Epidermal melanocyte (primary cell): ENCODE measurements around the gene BCAP29.
A peak's percentile ranks its signal among the peaks of the same experiment; 100 is the strongest.
"Not testable (repeated sequence)": the region's sequence is repeated elsewhere in the genome, so short reads cannot be mapped to it uniquely, and the experiment has no call there.

Experiments
- DNase-seq: peaks from one replicate; pipeline ENCODE4 v3.0.0; 2011; ENCODE audit warnings: low spot score; ENCODE audit not compliant: insufficient read length

Gene BCAP29, protein sequence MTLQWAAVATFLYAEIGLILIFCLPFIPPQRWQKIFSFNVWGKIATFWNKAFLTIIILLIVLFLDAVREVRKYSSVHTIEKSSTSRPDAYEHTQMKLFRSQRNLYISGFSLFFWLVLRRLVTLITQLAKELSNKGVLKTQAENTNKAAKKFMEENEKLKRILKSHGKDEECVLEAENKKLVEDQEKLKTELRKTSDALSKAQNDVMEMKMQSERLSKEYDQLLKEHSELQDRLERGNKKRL

DNA sequence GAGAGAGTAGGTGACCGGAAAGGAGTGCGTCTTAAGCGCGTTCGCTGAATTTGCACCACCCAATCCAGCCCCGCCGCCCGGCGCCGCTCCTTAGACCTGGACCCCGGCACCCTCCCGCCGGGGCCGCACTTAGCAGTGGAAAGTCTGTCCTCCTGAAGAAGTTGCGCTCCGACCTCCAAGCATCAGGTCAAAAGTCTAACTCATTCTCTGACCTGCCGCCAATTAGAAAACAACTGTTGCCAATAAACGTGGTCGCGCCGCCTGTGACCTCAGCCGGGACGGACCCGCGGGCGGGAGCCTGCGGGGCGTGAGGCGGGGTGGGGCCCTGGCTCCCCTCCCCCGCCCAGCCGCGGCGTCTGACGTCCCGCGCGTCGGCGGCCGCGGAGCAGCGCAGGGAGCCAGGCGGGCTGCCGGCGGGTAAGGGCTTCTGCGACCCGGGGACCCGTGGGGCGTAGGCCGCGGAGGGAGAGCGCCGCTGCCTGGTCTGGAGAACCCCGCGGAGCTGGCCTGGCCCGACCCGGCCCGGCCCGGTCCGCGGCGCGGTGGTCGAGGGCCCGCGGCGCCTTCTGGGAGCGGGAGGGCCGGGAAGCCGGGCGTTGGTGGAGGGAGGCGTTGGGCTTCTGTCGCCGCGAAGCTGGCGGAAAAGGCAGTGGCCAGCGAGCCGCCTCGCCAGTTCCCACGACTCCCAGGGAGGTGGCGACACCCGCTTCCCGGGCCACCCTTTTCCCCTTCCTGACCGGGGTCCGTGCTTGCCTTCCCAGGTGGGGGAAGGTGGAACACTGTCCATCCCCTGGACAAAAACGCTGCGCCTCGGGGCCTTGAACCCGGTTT, at the start of gene BCAP29:
TSS of gene BCAP29 (plus strand) at position 362 of the 831 bp plus-strand sequence. CDS start 527 bp downstream, outside the sequence.
- peak; percentile 39 for DNase-seq

DNA sequence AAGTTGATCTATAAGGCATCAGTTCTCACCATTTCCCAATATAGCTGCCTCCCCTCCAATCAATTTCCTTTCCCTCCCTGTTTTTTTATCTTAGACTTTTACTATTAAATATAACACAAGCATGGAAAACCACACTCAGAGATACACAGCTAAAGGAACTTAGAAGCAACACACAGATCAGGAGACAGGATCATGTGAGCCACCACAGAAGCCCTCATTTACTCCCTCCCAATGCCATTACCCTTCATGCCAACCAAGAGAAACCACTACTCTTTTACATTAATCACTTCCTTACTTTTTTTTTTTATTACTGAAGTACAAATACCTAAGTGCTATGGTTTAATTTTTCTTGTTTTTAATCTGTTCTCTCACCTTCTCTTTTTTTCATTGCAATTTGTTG, 49.3 kb upstream of the BCAP29 start:
- DNase-seq, result peak; percentile 42

DNA sequence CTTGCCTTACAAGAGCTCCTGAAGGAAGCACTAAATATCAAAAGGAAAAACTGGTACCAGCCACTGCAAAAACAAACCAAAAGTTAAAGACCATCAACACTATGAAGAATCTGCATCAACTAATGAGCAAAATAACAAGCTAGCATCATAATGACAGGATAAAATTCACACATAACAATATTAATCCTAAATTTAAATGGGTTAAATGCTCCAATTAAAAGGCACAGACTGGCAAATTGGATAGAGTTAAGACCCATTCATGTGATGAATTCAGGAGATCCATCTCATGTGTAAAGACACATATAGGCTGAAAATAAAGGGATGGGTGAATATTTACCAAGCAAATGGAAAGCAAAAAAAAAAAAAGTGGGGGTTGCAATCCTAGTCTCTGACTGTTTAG, 45.9 kb upstream of the BCAP29 start:
- DNase-seq, result no peak

DNA sequence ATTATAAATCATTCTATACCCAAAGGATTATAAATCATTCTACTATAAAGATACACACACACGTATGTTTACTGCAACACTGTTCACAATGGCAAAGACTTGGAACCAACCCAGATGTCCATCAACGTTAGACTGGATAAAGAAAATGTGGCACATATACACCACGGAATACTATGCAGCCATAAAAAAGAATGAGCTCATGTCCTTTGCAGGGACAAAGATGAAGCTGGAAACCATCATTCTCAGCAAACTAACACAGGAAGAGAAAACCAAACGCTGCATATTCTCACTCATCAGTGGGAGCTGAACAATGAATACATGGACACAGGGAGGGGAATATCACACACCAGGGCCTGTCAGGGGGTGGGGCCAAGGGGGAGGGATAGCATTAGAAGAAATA, 42.8 kb upstream of the BCAP29 start:
- DNase-seq, result not testable (repeated sequence)

DNA sequence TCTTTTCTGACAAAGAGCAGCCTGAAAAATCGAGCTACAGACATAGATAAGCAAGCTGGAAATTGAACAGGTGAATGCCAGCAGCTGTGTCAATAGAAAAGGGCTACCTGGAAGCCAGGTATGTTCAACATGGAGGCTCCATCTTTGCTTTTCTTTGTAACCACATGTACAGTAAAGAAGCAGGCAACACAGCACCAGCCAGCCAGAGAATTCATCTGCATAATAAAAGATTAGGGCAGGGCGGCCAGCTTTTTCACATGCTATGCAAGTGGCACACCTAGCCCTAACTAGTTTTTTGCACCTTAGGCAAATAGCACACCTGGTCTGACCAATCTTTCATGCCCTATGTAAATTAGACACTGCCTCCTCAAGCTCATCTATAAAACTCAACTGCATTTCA, 42.0 kb upstream of the BCAP29 start:
- no peak for DNase-seq

DNA sequence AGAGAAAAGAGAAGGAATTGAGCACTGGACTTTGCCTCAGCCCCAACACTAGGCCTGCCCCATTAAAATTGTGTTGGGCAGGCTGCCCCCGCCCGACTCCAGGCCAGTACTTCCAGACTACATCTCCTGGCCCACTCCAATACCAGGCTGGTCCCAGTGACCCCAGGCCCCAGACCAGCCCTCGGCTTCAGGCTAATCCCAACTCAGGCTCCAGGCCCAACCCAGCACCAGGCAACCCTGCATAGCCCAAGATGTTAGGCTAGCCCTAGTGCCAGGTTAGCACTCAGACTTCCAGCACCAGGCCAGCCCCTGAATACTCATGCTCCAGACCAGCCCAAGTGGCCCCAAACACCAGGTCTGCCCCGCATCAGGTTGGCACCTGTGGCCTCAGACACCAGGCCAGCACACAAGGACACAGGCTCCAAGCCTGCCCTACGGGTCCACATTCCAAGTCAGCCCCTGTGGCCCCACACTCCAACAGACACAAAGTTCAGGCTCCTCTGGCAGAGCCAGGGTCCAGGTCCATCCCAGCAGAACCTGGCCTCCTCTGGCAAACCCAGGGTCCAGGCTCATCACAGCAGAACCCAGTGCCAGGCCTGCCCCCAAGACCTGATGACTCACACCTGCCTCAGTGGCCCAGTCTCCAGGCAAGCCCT, 36.6 kb upstream of the BCAP29 start:
- DNase-seq, result no peak

DNA sequence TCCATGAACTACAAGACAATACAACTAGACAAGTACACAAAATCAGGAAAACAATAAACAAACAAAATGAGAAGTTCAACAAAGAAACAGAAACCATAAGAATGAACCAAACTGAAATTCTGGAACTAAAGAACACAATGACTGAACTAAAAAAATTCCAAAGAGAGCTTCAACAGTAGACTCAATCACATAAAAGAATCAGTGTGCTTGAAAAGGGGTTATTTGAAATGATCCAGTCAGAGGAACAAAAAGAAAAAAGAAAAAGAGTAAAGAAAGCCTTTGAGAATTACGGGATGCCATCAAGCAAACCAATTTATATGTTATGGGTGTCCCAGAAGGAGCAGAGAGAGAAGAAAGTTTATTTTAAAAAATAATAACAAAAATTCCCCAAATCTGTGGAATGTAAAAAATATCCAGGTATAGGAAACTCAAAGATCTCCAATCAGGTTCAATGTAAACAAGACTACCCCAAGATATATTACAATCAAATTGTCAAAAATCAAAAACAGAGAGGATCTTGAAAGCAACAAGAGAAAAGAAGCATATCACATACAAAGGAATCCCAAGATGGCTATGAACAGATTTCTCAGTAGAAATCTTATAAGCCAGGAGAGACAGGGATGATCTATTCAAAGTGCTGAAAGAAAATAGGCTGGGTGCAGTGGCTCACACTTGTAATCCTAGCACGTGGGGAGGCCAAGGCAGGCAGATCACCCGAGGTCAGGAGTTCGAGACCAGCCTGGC, 35.0 kb upstream of the BCAP29 start:
- DNase-seq, result no peak

DNA sequence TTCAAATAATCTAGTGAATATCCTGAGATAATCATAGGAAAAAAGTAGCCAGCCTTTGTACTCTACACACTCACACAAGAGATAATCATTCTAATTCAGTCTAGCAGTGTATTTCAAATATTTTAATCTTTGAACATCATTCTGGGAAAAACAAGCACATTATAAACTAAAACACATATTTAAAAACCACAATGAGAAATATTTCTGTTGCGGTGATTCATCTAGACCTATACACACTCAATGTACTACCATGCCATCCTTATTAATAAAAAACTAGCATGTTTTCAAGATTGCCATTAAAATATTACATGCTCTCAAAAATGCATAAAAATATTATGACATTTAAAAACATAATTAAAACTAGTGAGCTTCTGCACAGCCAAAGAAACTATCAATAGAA, 28.1 kb upstream of the BCAP29 start:
- DNase-seq, result no peak

DNA sequence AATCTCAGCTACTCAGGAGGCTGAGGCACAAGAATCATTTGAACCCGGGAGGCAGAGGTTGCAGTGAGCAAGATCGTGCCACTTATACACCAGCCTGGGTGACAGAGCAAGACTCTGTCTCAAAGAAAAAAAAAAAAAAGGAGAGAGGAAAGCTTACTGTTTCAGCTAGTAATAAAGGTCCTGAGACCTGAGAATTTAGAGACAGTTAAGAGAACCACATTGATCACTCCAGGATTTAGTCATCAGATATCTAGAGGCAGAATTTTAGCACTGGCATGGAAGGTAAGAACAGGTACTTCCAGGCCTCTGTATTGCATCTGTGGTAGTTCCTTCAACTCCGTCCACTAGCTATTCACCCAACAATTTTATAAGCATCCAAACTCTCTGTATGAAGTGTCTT, 24.2 kb upstream of the BCAP29 start:
- no peak for DNase-seq

DNA sequence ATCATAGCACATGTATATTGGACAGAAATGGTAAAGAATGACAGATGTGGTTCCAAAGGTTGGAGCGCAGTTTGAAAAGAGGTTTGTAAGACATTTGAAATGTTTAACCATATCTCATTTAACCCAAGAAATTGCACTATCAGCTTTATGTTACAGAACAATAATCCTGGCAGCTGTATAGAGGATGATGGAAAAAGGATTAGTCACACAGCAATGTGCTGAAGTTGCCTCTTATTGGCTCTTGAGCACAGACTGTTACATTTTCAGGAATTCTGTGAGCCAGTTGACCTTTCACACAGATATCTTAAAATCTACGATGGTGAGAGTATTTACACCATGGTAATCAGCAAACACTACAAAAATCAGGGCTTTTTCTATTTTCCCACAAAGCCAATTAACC, 20.2 kb upstream of the BCAP29 start:
- DNase-seq, result no peak

DNA sequence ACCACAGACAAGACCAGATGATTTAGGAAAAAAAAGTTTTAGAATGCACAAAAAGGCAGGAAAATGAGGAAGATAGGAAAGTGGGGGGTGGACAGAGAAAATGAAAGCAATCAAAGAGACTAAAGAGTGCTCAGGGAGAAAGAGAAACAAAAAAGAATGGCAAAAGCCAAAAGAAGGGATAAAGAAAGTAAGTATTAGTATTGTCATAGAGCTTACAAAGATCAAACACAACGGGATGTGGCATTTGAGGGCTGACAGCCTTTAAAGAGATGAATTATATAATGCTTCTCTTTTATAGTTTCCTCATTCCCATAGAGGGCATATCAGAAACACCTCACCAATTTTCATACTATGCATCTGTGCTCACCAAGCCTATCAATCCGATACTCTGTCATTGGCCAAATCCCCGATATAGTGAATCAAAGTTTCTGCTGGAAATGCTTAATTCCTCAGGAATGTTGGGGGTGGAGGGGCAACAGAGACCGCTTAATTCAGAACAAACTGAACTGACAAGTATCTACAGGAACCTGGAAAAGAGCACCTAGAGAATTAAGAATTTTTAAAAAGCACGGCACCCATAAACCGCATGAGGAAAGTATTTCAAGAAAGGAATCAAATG, 19.0 kb upstream of the BCAP29 start:
- no peak for DNase-seq

DNA sequence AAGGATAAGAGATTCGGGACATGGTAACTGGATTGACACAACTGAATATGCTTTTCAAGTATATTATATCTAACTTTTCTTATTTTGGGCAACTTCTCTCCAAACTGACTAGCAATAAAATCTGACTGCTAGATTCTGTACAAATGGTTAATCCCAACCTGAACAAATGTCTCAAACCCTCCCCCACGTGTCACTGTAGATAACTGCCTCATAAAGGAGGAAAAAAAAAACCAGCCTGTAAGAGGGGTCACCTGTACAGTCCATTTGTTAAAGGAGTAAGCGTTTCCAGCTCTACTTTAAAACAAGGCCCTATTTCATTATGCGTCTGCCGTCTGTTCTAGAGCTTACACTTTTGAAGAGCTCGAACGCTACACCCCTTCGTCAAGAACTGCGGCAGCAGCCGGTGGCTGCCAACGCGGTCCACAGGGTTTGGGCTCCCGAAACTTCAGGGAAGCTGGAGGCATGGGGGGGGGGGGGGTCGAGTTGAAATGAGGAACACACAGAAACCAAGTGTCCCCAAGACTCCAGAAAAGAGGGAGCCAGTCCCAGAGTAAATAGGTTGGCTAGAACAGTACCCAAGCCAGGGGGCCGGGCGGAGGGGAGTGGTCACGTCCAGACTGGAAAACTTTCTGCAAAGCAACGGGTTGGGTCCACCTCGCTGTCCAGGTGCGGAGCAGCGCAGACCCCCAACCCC, 16.8 kb upstream of the BCAP29 start:
- DNase-seq, result no peak

DNA sequence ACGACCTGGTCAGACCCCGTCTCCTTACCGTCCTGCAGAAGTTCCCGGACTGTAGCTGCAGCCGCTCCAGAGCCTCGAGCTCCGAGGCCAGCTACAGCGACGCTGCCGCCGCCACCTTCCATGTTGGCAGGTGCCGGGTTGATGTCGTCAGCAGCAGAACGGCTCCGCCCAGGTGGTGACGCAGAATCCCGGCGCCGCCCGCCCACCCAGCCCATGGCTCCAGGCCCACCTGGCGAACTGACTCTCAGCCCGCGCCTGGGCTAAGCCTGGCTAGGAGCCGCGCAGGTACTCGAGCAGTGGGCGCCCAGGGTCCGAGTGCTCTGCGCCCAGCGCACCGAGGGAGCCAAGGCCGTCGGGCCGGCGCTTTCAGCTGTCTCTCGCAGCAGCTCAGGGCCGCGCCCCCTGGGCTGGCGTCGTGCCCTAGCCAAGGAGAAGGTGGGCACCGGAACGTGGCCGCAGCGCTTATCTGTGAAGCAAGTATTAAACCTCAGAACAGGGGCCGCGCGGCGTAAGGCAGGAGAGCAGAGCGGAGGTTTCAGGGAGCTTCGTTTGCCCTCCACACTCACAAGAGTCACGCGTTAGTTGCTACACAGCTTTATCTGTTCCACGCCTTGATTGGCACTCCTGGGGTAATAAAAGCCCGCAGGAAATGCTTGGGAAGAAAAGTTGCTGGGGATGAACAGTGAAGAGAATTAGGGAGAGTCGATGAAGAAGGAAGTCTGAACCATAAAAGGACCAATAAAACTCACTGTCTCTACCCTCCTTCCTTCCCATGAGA, 16.1 kb upstream of the BCAP29 start, which contains the start of the genes COG5 and DUS4L:
TSS of gene COG5 (minus strand) at position 146 of the 778 bp plus-strand sequence. CDS start at position 122, 24 bp downstream.
TSS of gene DUS4L (plus strand) at position 197 of the 778 bp plus-strand sequence. CDS start 3,100 bp downstream, outside the sequence.
- peak; percentile 38 for DNase-seq

DNA sequence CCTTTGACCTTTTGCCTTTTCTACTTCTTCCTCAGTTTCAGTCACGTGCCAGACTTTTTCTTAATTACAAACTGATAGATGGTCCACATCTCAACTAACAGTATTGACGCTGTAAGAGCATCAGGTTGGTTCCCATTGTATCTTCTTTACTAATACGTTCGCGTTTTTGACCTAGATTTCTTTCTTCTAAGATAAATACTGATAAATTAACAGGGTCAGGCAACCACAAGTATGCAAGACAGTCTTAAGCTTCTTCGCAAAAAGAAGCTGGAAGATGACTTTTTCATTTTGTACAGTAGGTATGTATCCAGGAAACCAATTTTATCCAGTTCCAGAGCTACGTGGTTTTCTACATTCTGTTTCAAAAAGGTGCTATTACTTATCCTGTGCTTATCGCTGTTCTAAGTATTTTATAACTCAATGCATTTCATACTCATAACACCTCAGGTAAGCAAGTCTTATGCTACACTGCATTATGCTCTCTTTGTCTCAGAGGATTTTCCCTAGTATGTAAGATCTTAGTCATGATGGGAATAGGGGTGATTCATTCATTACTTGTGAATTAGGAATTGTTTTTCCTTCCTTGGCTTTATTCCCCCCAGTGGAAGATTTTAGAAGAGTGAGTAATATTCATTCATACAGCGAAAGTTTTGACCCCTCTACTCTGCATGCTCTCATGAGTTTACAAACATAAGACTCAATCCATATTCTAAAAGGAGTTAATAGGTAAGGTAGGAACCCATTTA, 15.3 kb upstream of the BCAP29 start:
- DNase-seq, result no peak

DNA sequence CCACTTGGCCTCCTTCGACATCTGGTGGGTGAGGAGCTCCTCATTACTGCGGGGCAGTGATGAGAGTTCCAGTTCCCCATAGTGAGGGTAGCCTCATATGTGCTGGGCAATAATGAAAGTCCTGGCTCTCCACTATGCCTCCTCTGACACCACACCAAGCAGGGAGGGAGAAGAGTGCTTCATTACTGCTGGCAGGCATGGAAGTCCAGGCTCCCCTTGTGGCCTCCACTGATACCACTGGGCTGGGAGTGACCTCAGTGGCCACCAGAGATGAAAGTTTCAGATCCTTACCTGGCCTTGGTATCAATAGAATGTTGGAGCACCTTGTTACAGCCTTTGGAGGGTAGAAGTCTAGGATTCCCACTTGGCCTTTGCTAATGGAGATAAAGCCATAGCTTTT, 9.7 kb upstream of the BCAP29 start:
- DNase-seq, result no peak

DNA sequence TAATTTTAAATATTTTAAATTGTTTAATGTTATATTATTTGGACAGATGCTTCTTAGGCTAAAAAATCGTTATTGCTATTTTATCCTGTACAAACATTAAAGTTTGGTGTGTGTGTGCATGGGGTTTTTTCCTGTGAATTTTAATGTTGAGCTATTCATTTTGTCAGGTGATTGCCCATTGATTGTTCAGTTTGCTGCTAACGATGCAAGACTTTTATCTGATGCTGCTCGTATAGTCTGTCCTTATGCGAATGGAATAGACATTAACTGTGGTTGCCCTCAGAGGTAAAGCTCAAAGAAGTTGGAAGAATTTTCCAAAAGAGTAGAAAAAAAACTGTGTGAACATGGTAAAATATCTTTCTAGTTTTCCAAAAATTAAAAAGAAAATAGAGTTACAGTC, 6.5 kb upstream of the BCAP29 start:
- no peak for DNase-seq

DNA sequence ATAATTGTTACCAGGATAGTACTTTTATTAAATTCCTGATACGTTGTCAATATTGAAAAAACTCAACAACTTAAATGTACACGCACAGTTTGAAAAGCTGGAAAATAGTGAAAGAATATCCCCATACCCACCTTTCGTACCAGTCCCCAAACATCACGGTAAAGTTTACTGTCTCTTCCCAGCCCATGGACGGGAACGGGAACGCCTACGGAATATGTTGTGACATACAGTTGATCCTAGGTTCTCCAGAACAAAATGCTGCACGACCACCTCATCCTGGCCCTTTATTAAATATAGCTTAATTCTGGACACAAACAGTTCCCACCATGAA, 527 bp upstream of the BCAP29 start:
- no peak for DNase-seq

DNA sequence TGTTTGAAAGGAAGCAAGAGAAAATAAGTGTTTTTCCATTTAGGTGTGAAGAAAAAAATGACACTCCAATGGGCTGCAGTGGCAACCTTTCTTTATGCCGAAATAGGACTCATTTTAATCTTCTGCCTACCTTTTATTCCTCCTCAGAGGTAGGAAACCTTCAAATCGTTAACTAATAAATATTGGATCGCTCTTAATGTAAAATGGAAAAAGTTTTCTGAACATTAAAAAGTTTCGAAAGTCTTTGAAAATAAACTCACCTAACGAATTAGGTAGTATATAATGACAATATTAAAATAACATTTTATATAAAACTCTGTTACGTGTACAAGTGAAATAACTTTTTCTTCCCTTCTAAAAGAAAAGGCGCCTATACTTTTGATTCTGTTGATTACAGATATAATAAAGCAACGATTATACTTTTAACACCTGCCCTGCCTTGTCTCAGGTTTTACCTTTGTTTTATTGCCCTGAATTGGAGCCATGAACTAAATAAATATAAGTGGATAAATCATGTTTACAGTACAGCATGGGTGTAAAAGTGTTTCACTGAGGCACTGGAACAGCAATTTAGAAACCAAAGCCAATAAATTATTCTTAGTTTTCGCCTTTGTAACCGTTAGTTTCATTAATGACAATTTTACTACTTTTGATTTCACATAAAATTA, 804 bp downstream of the BCAP29 start:
- DNase-seq, result no peak
